Activated CD4-positive, alpha-beta T cell treated with anti-CD3 and anti-CD28 coated beads for 36 hours (primary cell): ENCODE data around the gene CTNNA2. TPM values are rescaled to one million over a fixed set of nuclear protein-coding genes. Genes with fewer than 3 reads are reported as not detected.

Experiments
- ATAC-seq: fragments of 200-7000 bp; cut with Tn5 transposase; one replicate; pipeline ENCODE4 v1.10.0; 2021; ENCODE audit warnings: mild to moderate bottlenecking, moderate library complexity
- CTCF ChIA-PET: fragments of 350-600 bp; sonication (Branson Sonifier 250); formaldehyde crosslinking; loops from one replicate; lab custom pipeline; 2021; ENCODE audit warnings: antibody characterized with exemption; lab: Charles Lee
- POLR2A ChIA-PET: fragments of 350-600 bp; sonication (Branson Sonifier 250); formaldehyde crosslinking; loops from one replicate; lab custom pipeline; 2021; ENCODE audit warnings: antibody characterized with exemption, inconsistent platforms; lab: Charles Lee
- DNase-seq: peaks from one replicate; pipeline ENCODE4 v3.0.0-alpha.2; 2020
- H3K27ac Mint-ChIP-seq: one replicate; pipeline ENCODE4 v1.8.0; 2021; ENCODE audit warnings: mixed read lengths
- H3K27me3 Mint-ChIP-seq: one replicate; pipeline ENCODE4 v1.8.0; 2021; ENCODE audit warnings: mixed read lengths
- H3K36me3 Mint-ChIP-seq: one replicate; pipeline ENCODE4 v1.8.0; 2021; ENCODE audit warnings: low read depth, mixed read lengths
- H3K4me1 Mint-ChIP-seq: one replicate; pipeline ENCODE4 v1.8.0; 2021; ENCODE audit warnings: mixed read lengths
- H3K4me3 Mint-ChIP-seq: one replicate; pipeline ENCODE4 v1.8.0; 2021; ENCODE audit warnings: mild to moderate bottlenecking, moderate library complexity, mixed read lengths
- H3K9me3 Mint-ChIP-seq: one replicate; pipeline ENCODE4 v1.8.0; 2021; ENCODE audit warnings: low read depth, mixed read lengths
- intact Hi-C, 2 experiments: fragments of 100-400 bp; cut with DNase I in 1 of 2; cut with micrococcal nuclease in 1 of 2; formaldehyde crosslinking; loops; one replicate each; pipeline versions ENCODE4 v1.14.2 to v1.15.1; 2022 to 2024; cut with DNase I, micrococcal nuclease
- total RNA-seq, 2 experiments: library from RNA; stranded (reverse); gene quantifications; one replicate each; pipeline ENCODE4 v1.2.3, GENCODE V29; 2021

CTNNA2 gene
- total RNA-seq, 2 experiments from 2014 or later: not detected

DNA sequence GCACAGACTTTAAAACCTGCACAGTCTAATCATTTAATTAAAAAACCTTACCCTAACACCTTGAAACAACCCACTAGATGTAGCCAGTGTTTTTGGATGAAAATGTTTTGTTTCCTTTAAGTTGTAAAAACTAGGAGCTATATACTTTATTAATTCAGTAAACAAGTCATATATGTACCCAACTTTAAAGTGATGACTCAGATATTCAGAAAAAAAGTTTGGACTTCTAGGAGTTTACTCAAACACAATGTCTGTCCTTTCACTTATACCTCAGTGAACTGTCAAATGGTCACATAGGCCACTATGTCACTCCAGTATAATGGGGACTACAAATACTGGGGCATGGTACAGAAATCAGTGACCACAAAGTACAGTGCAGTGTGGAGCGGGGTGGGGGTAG lies 431.4 kb downstream of the CTNNA2 start:
- no peak for ATAC-seq
- no peaks in the 10 kb centered on the region for H3K36me3 Mint-ChIP-seq
- ChIA-PET POLR2A (no interaction called here), CTCF (no interaction called here)
- peaks cover 7% of the 10 kb centered on the region for H3K27me3 Mint-ChIP-seq
- DNase-seq: no peak
- H3K4me3 Mint-ChIP-seq: no peak overlapping the region
- intact Hi-C loops: no loop called here
- no peak overlapping the region for H3K27ac Mint-ChIP-seq
- no peaks in the 10 kb centered on the region for H3K9me3 Mint-ChIP-seq
- no peaks in the 10 kb centered on the region for H3K4me1 Mint-ChIP-seq

- Mint-ChIP-seq H3K9me3 (no peaks in the 10 kb centered on the region), H3K36me3 (no peaks in the 10 kb centered on the region), H3K27ac (no peak overlapping the region), H3K27me3 (peaks cover 5% of the 10 kb centered on the region), H3K4me3 (no peak overlapping the region), H3K4me1 (no peaks in the 10 kb centered on the region)
- intact Hi-C loops: no loop called here
- DNase-seq (no peak), ATAC-seq (no peak)
- CTCF ChIA-PET: no interaction called here
- POLR2A ChIA-PET: no interaction called here
These were observed 433.0 kb downstream of the CTNNA2 start for GRCh38 chr2:79945653-79946445.

GRCh38 chr2:79947751-79948150 lies 434.9 kb downstream of the CTNNA2 start:
- no peak overlapping the region for H3K4me3 Mint-ChIP-seq
- no peak for DNase-seq

GRCh38 chr2:79950526-79950925 lies 437.7 kb downstream of the CTNNA2 start:
- Mint-ChIP-seq H3K36me3 (no peaks in the 10 kb centered on the region), H3K4me1 (no peaks in the 10 kb centered on the region), H3K27ac (no peak overlapping the region), H3K27me3 (peaks cover 2% of the 10 kb centered on the region), H3K9me3 (no peaks in the 10 kb centered on the region), H3K4me3 (no peak overlapping the region)
- ChIA-PET CTCF (no interaction called here), POLR2A (no interaction called here)
- intact Hi-C loops: no loop called here
- DNase-seq: no peak
- ATAC-seq: no peak

More at GRCh38 chr2:79947751-79948150, 434.9 kb downstream of the CTNNA2 start:
- H3K36me3 Mint-ChIP-seq: no peaks in the 10 kb centered on the region
- ChIA-PET CTCF (no interaction called here), POLR2A (no interaction called here)
- no peaks in the 10 kb centered on the region for H3K4me1 Mint-ChIP-seq
- H3K27me3 Mint-ChIP-seq: peaks cover 2% of the 10 kb centered on the region
- no peak overlapping the region for H3K27ac Mint-ChIP-seq
- ATAC-seq: no peak
- intact Hi-C loops: no loop called here
- no peaks in the 10 kb centered on the region for H3K9me3 Mint-ChIP-seq

DNA sequence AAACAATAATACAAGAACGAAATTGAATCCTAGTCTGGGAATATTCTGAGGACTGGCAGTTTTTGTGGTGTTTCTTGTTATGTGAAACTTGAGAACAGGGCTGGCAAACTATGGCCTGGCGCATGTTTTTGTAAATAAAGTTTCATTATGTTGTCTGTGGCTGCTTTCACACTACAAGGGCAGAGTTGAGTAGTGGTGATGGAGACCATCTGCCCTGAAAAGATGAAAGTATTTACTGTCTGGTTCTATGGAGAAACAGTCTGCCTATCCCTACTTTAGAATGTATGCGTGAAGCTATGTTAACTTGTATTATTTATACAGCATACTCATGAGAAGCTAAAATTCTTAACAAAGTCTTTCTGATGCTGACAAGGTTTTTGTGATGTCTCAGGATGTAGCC lies 439.8 kb downstream of the CTNNA2 start:
- Mint-ChIP-seq H3K4me3 (no peak overlapping the region), H3K27ac (no peak overlapping the region), H3K9me3 (no peaks in the 10 kb centered on the region), H3K4me1 (no peaks in the 10 kb centered on the region), H3K27me3 (peaks cover 2% of the 10 kb centered on the region), H3K36me3 (no peaks in the 10 kb centered on the region)
- ATAC-seq (no peak), DNase-seq (no peak)
- ChIA-PET CTCF (no interaction called here), POLR2A (no interaction called here)
- intact Hi-C loops: no loop called here

GRCh38 chr2:79960035-79960434 lies 447.2 kb downstream of the CTNNA2 start:
- ATAC-seq: no peak
- Mint-ChIP-seq H3K4me1 (no peaks in the 10 kb centered on the region), H3K9me3 (peaks cover 10% of the 10 kb centered on the region), H3K36me3 (no peaks in the 10 kb centered on the region), H3K27me3 (no peaks in the 10 kb centered on the region), H3K27ac (no peak overlapping the region), H3K4me3 (no peak overlapping the region)
- intact Hi-C loops: no loop called here
- no peak for DNase-seq
- ChIA-PET POLR2A (no interaction called here), CTCF (no interaction called here)

GRCh38 chr2:79960519-79960918 lies 447.7 kb downstream of the CTNNA2 start:
- ATAC-seq (no peak), DNase-seq (no peak)
- ChIA-PET POLR2A (no interaction called here), CTCF (no interaction called here)
- peaks cover 10% of the 10 kb centered on the region for H3K9me3 Mint-ChIP-seq
- no peaks in the 10 kb centered on the region for H3K27me3 Mint-ChIP-seq
- no peaks in the 10 kb centered on the region for H3K36me3 Mint-ChIP-seq
- no peak overlapping the region for H3K4me3 Mint-ChIP-seq
- intact Hi-C loops: no loop called here
- H3K4me1 Mint-ChIP-seq: no peaks in the 10 kb centered on the region
- H3K27ac Mint-ChIP-seq: no peak overlapping the region

- Mint-ChIP-seq H3K27ac (no peak overlapping the region), H3K27me3 (no peaks in the 10 kb centered on the region), H3K36me3 (no peaks in the 10 kb centered on the region), H3K9me3 (peaks cover 14% of the 10 kb centered on the region), H3K4me1 (no peaks in the 10 kb centered on the region), H3K4me3 (no peak overlapping the region)
- intact Hi-C loops: no loop called here
- no peak for ATAC-seq
- ChIA-PET CTCF (no interaction called here), POLR2A (no interaction called here)
- no peak for DNase-seq
These were observed 452.1 kb downstream of the CTNNA2 start for GRCh38 chr2:79964966-79965365.

DNA sequence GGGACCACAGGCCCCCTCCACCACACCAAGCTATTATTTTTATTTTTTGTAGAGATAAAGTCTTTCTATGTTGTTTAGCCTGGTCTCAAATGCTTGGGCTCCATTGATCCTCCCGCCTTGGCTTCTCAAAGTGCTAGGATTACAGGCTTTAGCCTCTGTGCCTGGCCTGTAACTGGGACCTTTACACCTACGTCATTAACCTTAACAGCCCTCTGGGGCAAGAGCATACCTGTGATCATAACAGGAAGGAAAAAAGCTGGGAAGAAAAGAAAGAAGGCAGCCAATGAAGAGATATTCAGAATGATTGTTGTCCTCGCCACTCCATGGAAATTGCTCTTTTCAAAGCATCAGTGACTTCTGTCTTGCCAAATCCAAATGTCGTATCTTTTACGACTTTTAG lies 453.5 kb downstream of the CTNNA2 start:
- H3K4me1 Mint-ChIP-seq: no peaks in the 10 kb centered on the region
- intact Hi-C loops: no loop called here
- H3K27ac Mint-ChIP-seq: no peak overlapping the region
- CTCF ChIA-PET: no interaction called here
- ATAC-seq: no peak
- no peaks in the 10 kb centered on the region for H3K27me3 Mint-ChIP-seq
- H3K36me3 Mint-ChIP-seq: no peaks in the 10 kb centered on the region
- H3K9me3 Mint-ChIP-seq: peaks cover 14% of the 10 kb centered on the region
- DNase-seq: no peak
- no peak overlapping the region for H3K4me3 Mint-ChIP-seq
- POLR2A ChIA-PET: no interaction called here

DNA sequence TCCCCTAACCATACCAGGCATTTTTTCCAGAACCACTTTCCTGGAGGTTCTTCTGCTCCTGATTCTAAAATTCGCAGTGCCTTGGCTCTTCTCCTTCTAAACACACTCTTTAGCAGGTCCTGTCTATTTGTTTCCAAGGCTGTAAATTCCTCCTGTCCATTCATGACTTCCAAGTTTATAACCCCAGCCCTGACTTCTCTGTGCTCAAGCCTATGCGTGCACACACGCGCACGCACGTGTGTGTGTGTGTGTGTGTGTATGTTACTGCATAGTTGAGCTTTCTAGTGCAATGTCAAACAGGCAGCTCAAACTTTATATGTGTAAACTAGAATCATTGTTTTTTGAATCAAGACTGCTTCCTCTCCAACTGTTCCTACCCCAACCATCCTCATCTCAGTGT lies 454.0 kb downstream of the CTNNA2 start:
- no peak for DNase-seq
- H3K4me3 Mint-ChIP-seq: no peak overlapping the region
- H3K4me1 Mint-ChIP-seq: no peaks in the 10 kb centered on the region
- H3K27ac Mint-ChIP-seq: no peak overlapping the region
- no peaks in the 10 kb centered on the region for H3K36me3 Mint-ChIP-seq
- ChIA-PET POLR2A (no interaction called here), CTCF (no interaction called here)
- no peak for ATAC-seq
- intact Hi-C loops: no loop called here
- H3K9me3 Mint-ChIP-seq: peaks cover 14% of the 10 kb centered on the region
- no peaks in the 10 kb centered on the region for H3K27me3 Mint-ChIP-seq

DNA sequence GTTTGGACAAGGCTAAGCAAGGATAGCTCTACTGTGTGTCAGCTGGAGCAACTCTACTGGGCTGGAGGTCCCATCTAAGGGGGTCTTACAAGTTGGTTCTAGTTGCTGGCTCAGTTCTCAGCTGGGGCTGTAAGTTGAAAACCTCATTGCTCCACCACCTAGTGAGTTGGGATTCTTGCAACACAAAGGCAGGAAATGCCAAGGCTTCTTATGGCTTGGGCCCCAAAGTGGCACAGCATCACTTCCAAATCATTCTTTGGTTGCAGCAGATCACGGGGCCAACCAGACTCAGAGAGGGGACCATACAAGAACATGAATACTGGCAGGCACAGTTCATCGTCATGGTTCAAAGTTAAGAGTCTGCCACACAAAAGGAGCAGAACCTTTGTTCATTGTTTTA lies 459.0 kb downstream of the CTNNA2 start:
- intact Hi-C loops: no loop called here
- Mint-ChIP-seq H3K4me1 (no peaks in the 10 kb centered on the region), H3K36me3 (no peaks in the 10 kb centered on the region), H3K4me3 (no peak overlapping the region), H3K9me3 (peaks cover 4% of the 10 kb centered on the region), H3K27me3 (no peaks in the 10 kb centered on the region), H3K27ac (no peak overlapping the region)
- ATAC-seq: no peak
- ChIA-PET CTCF (no interaction called here), POLR2A (no interaction called here)
- DNase-seq: no peak

DNA sequence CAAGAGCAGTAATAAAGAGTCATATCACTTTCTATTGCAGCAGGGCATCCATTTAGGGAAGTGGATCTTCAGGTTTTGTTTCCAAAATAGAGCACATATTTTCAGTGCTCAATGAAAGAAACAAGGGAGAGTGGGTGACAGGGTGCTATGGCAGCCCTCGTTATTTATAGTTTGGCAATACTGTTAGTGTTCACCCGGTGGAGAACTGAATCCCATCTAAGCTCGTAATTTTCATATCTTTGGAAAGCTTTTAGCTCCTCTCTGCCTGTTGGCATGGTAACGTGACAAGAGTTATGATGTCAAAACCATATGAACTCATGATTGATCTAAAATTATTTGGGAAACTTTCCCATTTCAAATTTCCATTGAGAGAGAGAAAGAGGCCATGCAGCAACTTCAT lies 459.8 kb downstream of the CTNNA2 start:
- ChIA-PET POLR2A (no interaction called here), CTCF (no interaction called here)
- Mint-ChIP-seq H3K27me3 (no peaks in the 10 kb centered on the region), H3K27ac (no peak overlapping the region), H3K4me3 (no peak overlapping the region), H3K36me3 (no peaks in the 10 kb centered on the region), H3K4me1 (no peaks in the 10 kb centered on the region), H3K9me3 (peaks cover 4% of the 10 kb centered on the region)
- no peak for ATAC-seq
- intact Hi-C loops: no loop called here
- no peak for DNase-seq
